K562 (cell line): Measurements from ENCODE around the gene SORCS2. TPM values are rescaled to one million over a fixed set of nuclear protein-coding genes. Genes with fewer than 3 reads are reported as not detected.

Experiments used
- ATAC-seq: fragments of 200-7000 bp; cut with Tn5 transposase; 3 replicates; pipeline ENCODE4 v1.9.1; 2020; ENCODE audit warnings: moderate library complexity
- BruUV-seq: library from RNA; stranded (reverse); fragments of 400-500 nt; replicated peaks from 2 replicates; lab custom pipeline; 2021; lab: Mats Ljungman, UMichigan
- CTCF ChIA-PET: fragments of 300-600 bp; formaldehyde crosslinking; extraction: SDS; loops from one replicate; lab custom pipeline; 2021; ENCODE audit warnings: low intra/inter-chr PET ratio; lab: Yijun Ruan, JAX
- POLR2A ChIA-PET: fragments of 300-600, 350-650 bp; sonication (Branson Sonifier 250); formaldehyde crosslinking; extraction: SDS; loops from one replicate; lab custom pipeline; 2021; ENCODE audit warnings: antibody characterized with exemption, inconsistent platforms; lab: Yijun Ruan, JAX
- DNase-seq, 4 experiments: peaks; one replicate each; pipeline versions ENCODE4 v3.0.0 to v3.0.0-alpha.2; 2011 to 2018; ENCODE audit warnings: low spot score in 3 of 4, mixed read lengths in 3 of 4; ENCODE audit errors: extremely low read depth in 1 of 4
- FAIRE-seq: peaks from 2 replicates; lab custom pipeline; 2011; peaks lifted over from hg19 to GRCh38; lab: Jason Lieb, UNC
- H2AFZ ChIP-seq: 2 replicates; pipeline ENCODE4 v1.6.0; 2011; ENCODE audit warnings: low read depth, low read length, control low read depth, inconsistent platforms
- H3K27ac ChIP-seq: fragments of 200-600 bp; 3 replicates; pipeline ENCODE4 v1.8.0; 2011; ENCODE audit warnings: low read depth, mild to moderate bottlenecking, control low read depth, inconsistent platforms, low read length, moderate library complexity, mixed read lengths; ENCODE audit errors: extremely low read depth
- H3K27me3 ChIP-seq, 2 experiments: fragments of 300-600 bp in 1 of 2; 2 replicates in 1 of 2; 3 replicates in 1 of 2; pipeline versions ENCODE4 v1.6.0 to v1.8.0; 2011; ENCODE audit warnings: inconsistent platforms in 2 of 2, low read length in 2 of 2, mild to moderate bottlenecking in 1 of 2, mixed read lengths in 1 of 2, moderate library complexity in 1 of 2; ENCODE audit not compliant: control insufficient read depth in 2 of 2, insufficient read depth in 2 of 2
- H3K36me3 ChIP-seq: fragments of 300-600 bp; 3 replicates; pipeline ENCODE4 v1.8.0; 2011; ENCODE audit warnings: mild to moderate bottlenecking, low read length, inconsistent platforms; ENCODE audit not compliant: control insufficient read depth, insufficient read depth
- H3K4me1 ChIP-seq, 2 experiments: fragments of 200-600 bp in 1 of 2; replicated peaks in 1 of 2; 2 replicates in 1 of 2; 3 replicates in 1 of 2; pipeline versions ENCODE4 v1.5.1 to v1.8.0; 2011; ENCODE audit warnings: inconsistent platforms in 2 of 2, low read length in 2 of 2, mild to moderate bottlenecking in 1 of 2, mixed read lengths in 1 of 2, moderate library complexity in 1 of 2; ENCODE audit not compliant: control insufficient read depth in 2 of 2, insufficient read depth in 2 of 2
- H3K4me2 ChIP-seq: 2 replicates; pipeline ENCODE4 v1.6.1; 2011; ENCODE audit warnings: low read length, control low read depth, inconsistent platforms, mixed read lengths; ENCODE audit not compliant: insufficient read depth
- H3K4me3 ChIP-seq: fragments of 200-600 bp; sonication (generic), shearing (Covaris generic); 2 replicates; pipeline ENCODE4 v1.5.1; 2016; ENCODE audit warnings: control low read depth, inconsistent platforms
- H3K79me2 ChIP-seq: fragments of 200-600 bp; 3 replicates; pipeline ENCODE4 v1.8.0; 2011; ENCODE audit warnings: low read length, inconsistent platforms; ENCODE audit not compliant: control insufficient read depth, insufficient read depth
- H3K9ac ChIP-seq, 2 experiments: 2 replicates each; pipeline versions ENCODE4 v1.6.0 to v1.6.1; 2011; ENCODE audit warnings: low read depth in 2 of 2, low read length in 2 of 2, control low read depth in 1 of 2, inconsistent platforms in 1 of 2, mild to moderate bottlenecking in 1 of 2, mixed read lengths in 1 of 2; ENCODE audit not compliant: insufficient read depth in 1 of 2
- H3K9me1 ChIP-seq: one replicate; pipeline ENCODE4 v1.6.0; 2011; ENCODE audit warnings: inconsistent platforms, mild to moderate bottlenecking, low read length, moderate library complexity; ENCODE audit not compliant: control insufficient read depth, insufficient read depth
- H3K9me3 ChIP-seq: replicated peaks from 2 replicates; pipeline ENCODE4 v1.5.1; 2011; ENCODE audit warnings: low read depth, low read length, inconsistent platforms; ENCODE audit not compliant: control insufficient read depth, insufficient read depth
- H4K20me1 ChIP-seq: replicated peaks from 2 replicates; pipeline ENCODE4 v1.6.1; 2011; ENCODE audit warnings: low read length, inconsistent platforms, mixed read lengths; ENCODE audit not compliant: control insufficient read depth, insufficient read depth
- ATF2 ChIP-seq: sonication (generic); formaldehyde crosslinking; IDR thresholded peaks from 2 replicates; pipeline ENCODE4 v1.8.1; 2022; ENCODE audit warnings: missing genetic modification reagents
- FOXP1 ChIP-seq: sonication (generic); formaldehyde crosslinking; IDR thresholded peaks from 2 replicates; pipeline ENCODE4 v1.8.0; 2022; ENCODE audit warnings: mild to moderate bottlenecking, missing genetic modification reagents
- GATAD2A ChIP-seq: fragments of 450-650 bp; IDR thresholded peaks from 2 replicates; pipeline ENCODE4 v1.6.1; 2017
- GTF3C2 ChIP-seq: IDR thresholded peaks from 3 replicates; pipeline ENCODE4 v1.6.1; 2011; ENCODE audit warnings: borderline replicate concordance, mild to moderate bottlenecking, moderate library complexity; ENCODE audit not compliant: insufficient read length; ENCODE audit errors: extremely low read depth
- MXI1 ChIP-seq: IDR thresholded peaks from 2 replicates; pipeline ENCODE4 v1.6.1; 2011; ENCODE audit warnings: low read depth, mild to moderate bottlenecking, improper control_type of control experiment, low read length
- NFIX ChIP-seq: fragments of 250-450 bp; sonication (Bioruptor Pico); IDR thresholded peaks from 2 replicates; pipeline ENCODE4 v1.4.0; 2020; ENCODE audit warnings: low read depth, mild to moderate bottlenecking, moderate library complexity
- RAD21 ChIP-seq, 2 experiments: fragments of 250-450 bp in 1 of 2; fragments of 450-650 bp in 1 of 2; sonication (Bioruptor Pico) in 1 of 2; formaldehyde crosslinking in 1 of 2; IDR thresholded peaks in 1 of 2; conservative IDR thresholded peaks in 1 of 2; 2 replicates each; pipeline versions ENCODE4 v1.4.0 to v1.8.0; 2020 to 2022; ENCODE audit warnings: mild to moderate bottlenecking in 2 of 2, moderate library complexity in 1 of 2
- SRSF7 ChIP-seq: fragments of 200-400 bp; formaldehyde crosslinking; optimal IDR thresholded peaks from 2 replicates; pipeline ENCODE3; 2017; ENCODE audit warnings: mild to moderate bottlenecking, low read depth, low read length
- THRAP3 ChIP-seq: fragments of 450-650 bp; IDR thresholded peaks from 2 replicates; pipeline ENCODE4 v1.6.1; 2016; ENCODE audit warnings: mild to moderate bottlenecking, inconsistent platforms, borderline replicate concordance
- ZFP36 ChIP-seq: fragments of 150-350 bp; IDR thresholded peaks from 2 replicates; pipeline ENCODE4 v1.6.1; 2018; ENCODE audit warnings: low read length, low read depth; ENCODE audit not compliant: partially characterized antibody
- ZKSCAN1 ChIP-seq: fragments of 150-350 bp; IDR thresholded peaks from 2 replicates; pipeline ENCODE4 v1.6.1; 2016; ENCODE audit warnings: low read depth, low read length
- ZNF140 ChIP-seq: fragments of 250-450 bp; sonication (Bioruptor Pico); IDR thresholded peaks from 2 replicates; pipeline ENCODE4 v1.8.0; 2021; ENCODE audit warnings: moderate library complexity, mild to moderate bottlenecking, inconsistent platforms
- ZSCAN32 ChIP-seq: fragments of 450-650 bp; formaldehyde crosslinking; IDR thresholded peaks from 2 replicates; pipeline ENCODE4 v1.4.0; 2020; ENCODE audit warnings: mild to moderate bottlenecking, moderate library complexity
- WGBS: fragments of 100-300 bp; shearing (Covaris generic); methylation state at CpG from one replicate; pipeline ENCODE4 v1.1.6; 2016; ENCODE audit warnings: low coverage, mixed read lengths; ENCODE audit not compliant: insufficient coverage; ENCODE audit errors: missing lambda C conversion rate; 5-methylcytosine and 5-hydroxymethylcytosine counted together
- in situ Hi-C: fragments of 300-500 bp; cut with MboI; formaldehyde crosslinking; loops from 4 replicates; pipeline ENCODE4 v1.15.0; 2018; ENCODE audit warnings: inconsistent platforms, mixed read lengths
- intact Hi-C: fragments of 100-400 bp; cut with micrococcal nuclease; formaldehyde crosslinking; loops from 2 replicates; pipeline ENCODE4 v1.14.2; 2022
- polyA plus RNA-seq, 8 experiments: library from polyadenylated mRNA; depleted of rRNA in 4 of 8; stranded (reverse) in 5 of 8; unstranded in 3 of 8; fragments of >200 nt; fragmentation: Nextera tagmentation in 2 of 8; fragmentation: Illumina TruSeq in 1 of 8; extraction: Ambion mirVana in 2 of 8; extraction: Trizol in 1 of 8; gene quantifications; 2 replicates each; pipeline versions ENCODE4 v1.2.1 to v1.2.3, GENCODE V29; 2011 to 2014; ENCODE audit warnings: inconsistent platforms in 1 of 8, missing spikeins in 1 of 8
- total RNA-seq, 7 experiments: library from RNA; depleted of rRNA in 6 of 7; stranded (reverse); fragments of >200 nt in 6 of 7; fragmentation: Illumina TruSeq in 2 of 7; extraction: Trizol in 2 of 7; gene quantifications; 2 replicates each; pipeline versions ENCODE4 v1.2.1 to v1.2.3, GENCODE V29; 2011 to 2021; ENCODE audit warnings: low replicate concordance in 1 of 7
- TF ChIP-seq, protein P1 (sequence below), 3 experiments: IDR thresholded peaks in 2 of 3; conservative IDR thresholded peaks in 1 of 3; 2 replicates each; pipeline ENCODE4 v1.5.1; 2011 to 2012; ENCODE audit warnings: low read length in 3 of 3, mild to moderate bottlenecking in 3 of 3, control low read depth in 2 of 3, improper control_type of control experiment in 1 of 3, inconsistent platforms in 1 of 3, low read depth in 1 of 3, mixed read lengths in 1 of 3, moderate library complexity in 1 of 3; ENCODE audit not compliant: insufficient read depth in 2 of 3
- TF ChIP-seq, protein P2 (sequence below): fragments of 250-450 bp; sonication (Bioruptor Pico); IDR thresholded peaks from 2 replicates; pipeline ENCODE4 v1.4.0; 2020

Gene SORCS2
- total and polyA plus RNA-seq, 9 of the 15 experiments (the other 6 are each of a cell fraction or from before 2014, with no cell fraction given) = not detected

DNA sequence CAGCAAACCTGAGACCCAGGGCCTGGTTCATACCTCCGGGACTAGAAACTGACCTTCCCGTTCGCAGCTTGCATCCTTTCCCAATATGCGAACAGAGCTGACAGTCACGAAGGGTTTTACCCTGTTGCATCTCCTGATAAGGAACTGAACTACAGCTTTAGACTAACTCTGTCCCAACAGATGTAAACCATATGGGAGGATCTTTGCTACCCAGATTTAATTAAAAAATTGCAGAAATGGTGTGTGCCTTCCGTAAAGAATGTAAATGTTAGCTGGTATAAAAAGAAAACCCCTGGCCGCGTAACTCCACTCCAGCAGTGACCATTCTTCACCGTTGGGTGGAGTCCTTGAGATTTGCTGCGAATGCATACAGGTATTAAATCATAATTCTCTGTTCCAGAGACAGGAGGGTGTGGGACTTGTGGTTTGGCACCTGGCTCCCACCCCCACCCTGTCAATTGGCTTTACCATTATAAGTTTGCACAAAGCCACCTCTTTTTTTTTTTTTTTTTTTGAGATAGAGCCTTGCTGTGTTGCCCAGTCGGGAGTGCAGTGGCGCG lies 40.6 kb upstream of the SORCS2 start:
- Histone ChIP-seq H3K79me2 (no peaks in the 10 kb centered on the region), H3K9ac (no peak overlapping the region), H3K4me2 (no peak overlapping the region), H4K20me1 (peaks cover 4% of the 10 kb centered on the region; the same call in 1 of the 2 replicates), H3K27me3 (peaks cover 53 to 80% of the 10 kb centered on the region in 2 experiments), H3K36me3 (no peaks in the 10 kb centered on the region), H3K9me3 (no peaks in the 10 kb centered on the region), H3K4me1 (peaks cover 11 to 15% of the 10 kb centered on the region in 2 experiments; a peak in 3 of 5 replicates), H2AFZ (no peak overlapping the region), H3K9me1 (no peaks in the 10 kb centered on the region), H3K4me3 (no peak overlapping the region), H3K27ac (no peak overlapping the region)
- CTCF ChIA-PET = no interaction called here
- POLR2A ChIA-PET = interaction anchor here (0.6 kb wide), 1 partner anchor 1036 kb away, joined by 3 read pairs; no protein-coding TSS in a partner anchor
- FAIRE-seq = peak; percentile 84
- no TSS peak for BruUV-seq
- WGBS = 4% methylated on average over 10 of the region's 13 CpGs
- peak in 2 of 4 experiments; percentile 30 to 37 for DNase-seq
- in situ Hi-C loops (no loop called here), intact Hi-C loops (no loop called here)
- ATAC-seq = peak; percentile 60
- TF ChIP-seq FOXP1 (no peak), ZSCAN32 (CRISPR knock-in tag) (no peak), THRAP3 (no peak), ZFP36 (no peak), MXI1 (no peak), GATAD2A (no peak), ZNF140 (no peak), SRSF7 (no peak), GTF3C2 (no peak), ZKSCAN1 (no peak), NFIX (CRISPR knock-in tag) (no peak), ATF2 (CRISPR knock-in tag) (no peak), RAD21 (CRISPR knock-in tag; conservative IDR thresholded peaks at IDR 0.05 in 1 of 2, IDR thresholded peaks at IDR 0.05 in 1 of 2) (peak in 1 of 2 experiments; percentile 59; a peak in 3 of 4 replicates)
- TF ChIP-seq, protein P1, sequence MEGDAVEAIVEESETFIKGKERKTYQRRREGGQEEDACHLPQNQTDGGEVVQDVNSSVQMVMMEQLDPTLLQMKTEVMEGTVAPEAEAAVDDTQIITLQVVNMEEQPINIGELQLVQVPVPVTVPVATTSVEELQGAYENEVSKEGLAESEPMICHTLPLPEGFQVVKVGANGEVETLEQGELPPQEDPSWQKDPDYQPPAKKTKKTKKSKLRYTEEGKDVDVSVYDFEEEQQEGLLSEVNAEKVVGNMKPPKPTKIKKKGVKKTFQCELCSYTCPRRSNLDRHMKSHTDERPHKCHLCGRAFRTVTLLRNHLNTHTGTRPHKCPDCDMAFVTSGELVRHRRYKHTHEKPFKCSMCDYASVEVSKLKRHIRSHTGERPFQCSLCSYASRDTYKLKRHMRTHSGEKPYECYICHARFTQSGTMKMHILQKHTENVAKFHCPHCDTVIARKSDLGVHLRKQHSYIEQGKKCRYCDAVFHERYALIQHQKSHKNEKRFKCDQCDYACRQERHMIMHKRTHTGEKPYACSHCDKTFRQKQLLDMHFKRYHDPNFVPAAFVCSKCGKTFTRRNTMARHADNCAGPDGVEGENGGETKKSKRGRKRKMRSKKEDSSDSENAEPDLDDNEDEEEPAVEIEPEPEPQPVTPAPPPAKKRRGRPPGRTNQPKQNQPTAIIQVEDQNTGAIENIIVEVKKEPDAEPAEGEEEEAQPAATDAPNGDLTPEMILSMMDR (IDR thresholded peaks at IDR 0.05 in 2 of 3, conservative IDR thresholded peaks at IDR 0.05 in 1 of 3; ENCODE audit: insufficient read depth in 2 of 3, low read depth in 1 of 3, low read length in 3 of 3) = peak; percentile 49 to 61 (median 52); a peak in 5 of 6 replicates
- TF ChIP-seq, protein P2, sequence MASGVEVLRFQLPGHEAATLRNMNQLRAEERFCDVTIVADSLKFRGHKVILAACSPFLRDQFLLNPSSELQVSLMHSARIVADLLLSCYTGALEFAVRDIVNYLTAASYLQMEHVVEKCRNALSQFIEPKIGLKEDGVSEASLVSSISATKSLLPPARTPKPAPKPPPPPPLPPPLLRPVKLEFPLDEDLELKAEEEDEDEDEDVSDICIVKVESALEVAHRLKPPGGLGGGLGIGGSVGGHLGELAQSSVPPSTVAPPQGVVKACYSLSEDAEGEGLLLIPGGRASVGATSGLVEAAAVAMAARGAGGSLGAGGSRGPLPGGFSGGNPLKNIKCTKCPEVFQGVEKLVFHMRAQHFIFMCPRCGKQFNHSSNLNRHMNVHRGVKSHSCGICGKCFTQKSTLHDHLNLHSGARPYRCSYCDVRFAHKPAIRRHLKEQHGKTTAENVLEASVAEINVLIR = no peak
